ENCODE results near the gene HNRNPD. TPM values are rescaled to one million over a fixed set of nuclear protein-coding genes. Genes with fewer than 3 reads are reported as not detected.

Gene HNRNPD
- total RNA-seq, 1 donor from 2014 or later = 131 TPM

DNA sequence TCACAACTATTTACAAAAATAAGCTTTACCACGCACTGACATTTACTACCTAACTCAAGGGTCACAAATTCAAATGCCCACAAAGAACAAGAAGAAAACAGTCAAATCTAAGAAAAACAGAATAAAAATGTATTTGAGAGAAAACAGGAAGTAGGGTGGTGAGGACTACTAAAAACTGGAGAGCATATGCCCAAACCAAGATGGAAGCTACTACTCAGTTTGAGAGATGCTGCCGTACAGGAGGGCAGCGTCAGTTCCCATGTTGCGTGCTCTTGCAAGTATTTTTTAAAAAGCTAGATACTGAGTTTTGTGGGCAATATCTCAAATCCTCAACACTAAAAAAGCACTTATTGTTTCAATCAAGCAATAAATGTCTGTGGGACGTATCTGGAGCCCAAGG is 16.2 kb downstream of the HNRNPD start:
- no peaks in the 10 kb centered on the region for H3K27me3 ChIP-seq
- no peaks in the 10 kb centered on the region for H3K9me3 ChIP-seq
- peaks cover 61% of the 10 kb centered on the region for H3K36me3 ChIP-seq
- H3K4me1 ChIP-seq = peaks cover 28% of the 10 kb centered on the region
- H3K27ac ChIP-seq = no peak overlapping the region
- no peak for ATAC-seq
- intact Hi-C loops (cut with DNase I) = no loop called here
- no peak overlapping the region for H3K4me3 ChIP-seq
- DNase-seq = no peak
- TF ChIP-seq CTCF (IDR thresholded peaks at IDR 0.05) = no peak

DNA sequence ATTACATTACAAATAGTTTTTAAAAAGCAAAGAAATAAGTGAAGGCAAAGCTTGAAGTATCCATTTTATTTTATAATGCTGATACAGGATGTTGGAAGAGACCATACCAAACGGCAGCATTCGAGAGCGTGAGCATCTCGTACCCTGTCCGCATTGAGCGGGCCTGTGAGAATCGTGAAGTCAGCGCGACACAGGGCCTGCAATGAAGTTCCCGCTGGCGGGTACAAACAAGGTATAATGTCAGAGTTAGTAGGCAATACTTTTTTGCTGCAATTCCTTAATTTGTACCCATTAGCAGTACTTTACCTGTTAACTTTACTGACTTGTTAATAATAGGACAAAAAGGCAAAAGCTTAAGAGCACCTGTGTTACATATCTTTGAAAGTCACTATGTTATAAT is 19.0 kb downstream of the HNRNPD start:
- Histone ChIP-seq H3K27me3 (no peaks in the 10 kb centered on the region), H3K4me3 (no peak overlapping the region), H3K36me3 (peaks cover 90% of the 10 kb centered on the region), H3K9me3 (no peaks in the 10 kb centered on the region), H3K4me1 (peaks cover 14% of the 10 kb centered on the region), H3K27ac (no peak overlapping the region)
- no peak for DNase-seq
- TF ChIP-seq CTCF (IDR thresholded peaks at IDR 0.05) = no peak
- no peak for ATAC-seq
- intact Hi-C loops (cut with DNase I) = no loop called here

GRCh38 chr4:82352825-82353366 is 20.9 kb downstream of the HNRNPD start:
- Histone ChIP-seq H3K27me3 (no peaks in the 10 kb centered on the region), H3K9me3 (no peaks in the 10 kb centered on the region), H3K27ac (no peak overlapping the region), H3K4me1 (no peaks in the 10 kb centered on the region), H3K36me3 (peaks cover 97% of the 10 kb centered on the region), H3K4me3 (no peak overlapping the region)
- DNase-seq (no peak), ATAC-seq (no peak)
- TF ChIP-seq CTCF (IDR thresholded peaks at IDR 0.05) = no peak
- intact Hi-C loops (cut with DNase I) = no loop called here

DNA sequence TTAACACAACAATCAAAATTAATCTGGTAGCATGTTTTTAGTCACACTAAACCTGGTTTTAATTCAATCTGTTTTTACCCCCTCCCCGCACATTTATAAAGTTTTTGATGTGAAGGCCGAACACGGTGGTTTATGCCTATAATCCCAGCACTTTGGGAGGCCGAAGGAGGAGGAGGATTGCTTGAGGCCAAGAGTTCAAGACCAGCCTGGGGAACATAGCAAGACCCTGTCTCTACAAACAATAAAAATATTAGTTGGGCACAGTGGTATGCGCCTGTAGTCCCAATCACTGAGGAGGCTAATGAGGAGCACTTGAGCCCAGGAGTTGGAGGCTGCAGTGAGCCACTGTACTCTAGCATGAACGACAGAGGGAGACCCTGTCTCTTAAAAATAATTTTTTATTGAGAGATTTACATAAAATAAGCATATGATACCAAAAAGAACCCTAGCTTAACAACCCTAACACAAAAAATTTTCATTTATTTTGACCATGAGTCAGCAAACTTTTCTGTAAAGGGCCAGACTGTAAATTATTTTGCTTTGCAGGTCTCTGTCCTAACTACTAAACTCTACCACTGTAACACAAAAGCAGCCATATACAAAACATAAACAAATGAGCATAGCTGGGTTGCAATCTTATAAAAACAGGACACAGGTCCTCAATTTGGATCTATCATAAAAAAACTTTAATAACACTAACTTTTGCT is 21.5 kb downstream of the HNRNPD start:
- no peak for TF ChIP-seq CTCF (IDR thresholded peaks at IDR 0.05)
- no peak for DNase-seq
- intact Hi-C loops (cut with DNase I) = no loop called here
- Histone ChIP-seq H3K9me3 (no peaks in the 10 kb centered on the region), H3K4me3 (no peak overlapping the region), H3K36me3 (peaks cover 95% of the 10 kb centered on the region), H3K4me1 (no peaks in the 10 kb centered on the region), H3K27me3 (no peaks in the 10 kb centered on the region), H3K27ac (no peak overlapping the region)
- no peak for ATAC-seq

DNA sequence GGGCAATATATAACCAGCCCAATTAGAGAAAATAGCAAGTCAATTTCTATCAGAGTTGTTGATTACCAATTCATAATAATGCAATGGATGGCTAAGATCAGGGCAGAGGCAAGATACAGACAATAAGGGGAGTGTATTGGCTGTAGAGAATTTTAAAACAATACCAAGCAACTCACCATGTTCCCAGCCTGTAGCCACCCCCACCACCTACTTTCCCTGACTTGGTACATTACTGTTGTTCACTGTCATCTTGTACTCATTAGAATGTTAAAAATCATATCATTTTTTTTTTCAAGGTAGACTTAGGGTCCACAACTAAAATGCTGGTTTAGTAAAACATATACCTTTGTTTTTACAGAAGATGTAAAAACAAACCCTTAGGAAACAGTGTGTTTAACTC is 27.7 kb downstream of the HNRNPD start:
- intact Hi-C loops (cut with DNase I) = no loop called here
- no peak overlapping the region for H3K4me3 ChIP-seq

More for the DNA sequence above, 27.7 kb downstream of the HNRNPD start:
- peaks cover 36% of the 10 kb centered on the region for H3K36me3 ChIP-seq
- no peak for TF ChIP-seq CTCF (IDR thresholded peaks at IDR 0.05)
- DNase-seq (no peak), ATAC-seq (no peak)
- no peaks in the 10 kb centered on the region for H3K4me1 ChIP-seq
- H3K27ac ChIP-seq = no peak overlapping the region
- no peaks in the 10 kb centered on the region for H3K9me3 ChIP-seq
- no peaks in the 10 kb centered on the region for H3K27me3 ChIP-seq
